Activated T-helper 17 cell treated with anti-CD3 and anti-CD28 coated beads, Interleukin-2, amount 50 U/mL, for 72 hours (primary cell): ENCODE data around the gene GSTM5. TPM values are rescaled to one million over a fixed set of nuclear protein-coding genes. Genes with fewer than 3 reads are reported as not detected.

Experiments
- ATAC-seq: fragments of 150-1000 bp; cut with Tn5 transposase; replicated peaks from 2 replicates; pipeline ENCODE4 v1.10.0; 2021; ENCODE audit warnings: mild to moderate bottlenecking, moderate library complexity
- H3K27ac Mint-ChIP-seq: one replicate; pipeline ENCODE4 v1.8.0; 2022; ENCODE audit warnings: mixed read lengths
- H3K27me3 Mint-ChIP-seq: one replicate; pipeline ENCODE4 v1.8.0; 2022; ENCODE audit warnings: mixed read lengths
- H3K36me3 Mint-ChIP-seq: one replicate; pipeline ENCODE4 v1.8.0; 2022; ENCODE audit warnings: low read depth, mild to moderate bottlenecking, mixed read lengths
- H3K4me1 Mint-ChIP-seq: one replicate; pipeline ENCODE4 v1.8.0; 2022; ENCODE audit warnings: mixed read lengths
- H3K4me3 Mint-ChIP-seq: one replicate; pipeline ENCODE4 v1.8.0; 2022; ENCODE audit warnings: mild to moderate bottlenecking, mixed read lengths
- H3K9me3 Mint-ChIP-seq: one replicate; pipeline ENCODE4 v1.8.0; 2022; ENCODE audit warnings: mixed read lengths
- total RNA-seq, 2 donors: library from RNA; stranded (reverse); gene quantifications; one replicate each; pipeline ENCODE4 v1.2.3, GENCODE V29; 2022

Gene GSTM5
- total RNA-seq, 2 donors from 2014 or later = not detected

- ATAC-seq = no peak
- H3K27ac Mint-ChIP-seq = no peak overlapping the region
- H3K4me1 Mint-ChIP-seq = no peaks in the 10 kb centered on the region
- no peaks in the 10 kb centered on the region for H3K36me3 Mint-ChIP-seq
- no peaks in the 10 kb centered on the region for H3K9me3 Mint-ChIP-seq
- H3K4me3 Mint-ChIP-seq = no peak overlapping the region
- peaks cover 28% of the 10 kb centered on the region for H3K27me3 Mint-ChIP-seq
Measured at GRCh38 chr1:109714661-109715372, 2.8 kb downstream of the GSTM5 start.

GRCh38 chr1:109716121-109716520 is 4.1 kb downstream of the GSTM5 start:
- ATAC-seq = no peak
- no peak overlapping the region for H3K27ac Mint-ChIP-seq
- H3K27me3 Mint-ChIP-seq = peaks cover 28% of the 10 kb centered on the region
- H3K9me3 Mint-ChIP-seq = no peaks in the 10 kb centered on the region
- no peak overlapping the region for H3K4me3 Mint-ChIP-seq
- no peaks in the 10 kb centered on the region for H3K36me3 Mint-ChIP-seq
- H3K4me1 Mint-ChIP-seq = no peaks in the 10 kb centered on the region

- no peak overlapping the region for H3K27ac Mint-ChIP-seq
- H3K27me3 Mint-ChIP-seq = peaks cover 28% of the 10 kb centered on the region
- H3K9me3 Mint-ChIP-seq = no peaks in the 10 kb centered on the region
- no peak overlapping the region for H3K4me3 Mint-ChIP-seq
- no peaks in the 10 kb centered on the region for H3K36me3 Mint-ChIP-seq
- H3K4me1 Mint-ChIP-seq = no peaks in the 10 kb centered on the region
- ATAC-seq = no peak
Measured at GRCh38 chr1:109716570-109717090, 4.6 kb downstream of the GSTM5 start.

GRCh38 chr1:109717729-109718128 is 5.7 kb downstream of the GSTM5 start:
- H3K27me3 Mint-ChIP-seq = peaks cover 28% of the 10 kb centered on the region
- ATAC-seq = no peak
- no peaks in the 10 kb centered on the region for H3K4me1 Mint-ChIP-seq
- no peak overlapping the region for H3K4me3 Mint-ChIP-seq
- no peaks in the 10 kb centered on the region for H3K9me3 Mint-ChIP-seq
- H3K27ac Mint-ChIP-seq = no peak overlapping the region
- H3K36me3 Mint-ChIP-seq = no peaks in the 10 kb centered on the region

- Mint-ChIP-seq H3K4me1 (no peaks in the 10 kb centered on the region), H3K27me3 (peaks cover 25% of the 10 kb centered on the region), H3K36me3 (no peaks in the 10 kb centered on the region), H3K9me3 (no peaks in the 10 kb centered on the region), H3K4me3 (no peak overlapping the region), H3K27ac (no peak overlapping the region)
- ATAC-seq = no peak
Measured at GRCh38 chr1:109718495-109718894, 6.4 kb downstream of the GSTM5 start.

GRCh38 chr1:109719337-109719837 is 7.3 kb downstream of the GSTM5 start:
- H3K27me3 Mint-ChIP-seq = peaks cover 16% of the 10 kb centered on the region
- H3K4me3 Mint-ChIP-seq = no peak overlapping the region
- H3K9me3 Mint-ChIP-seq = no peaks in the 10 kb centered on the region
- H3K36me3 Mint-ChIP-seq = no peaks in the 10 kb centered on the region
- no peak overlapping the region for H3K27ac Mint-ChIP-seq
- no peaks in the 10 kb centered on the region for H3K4me1 Mint-ChIP-seq
- ATAC-seq = peak; percentile 56

GRCh38 chr1:109721042-109721441 is 9.0 kb downstream of the GSTM5 start:
- Mint-ChIP-seq H3K36me3 (no peaks in the 10 kb centered on the region), H3K27ac (no peak overlapping the region), H3K27me3 (peaks cover 10% of the 10 kb centered on the region), H3K4me1 (no peaks in the 10 kb centered on the region), H3K4me3 (no peak overlapping the region), H3K9me3 (no peaks in the 10 kb centered on the region)
- no peak for ATAC-seq

GRCh38 chr1:109721971-109722370 is 9.9 kb downstream of the GSTM5 start:
- H3K4me1 Mint-ChIP-seq = no peaks in the 10 kb centered on the region
- no peak for ATAC-seq
- H3K9me3 Mint-ChIP-seq = no peaks in the 10 kb centered on the region
- no peaks in the 10 kb centered on the region for H3K36me3 Mint-ChIP-seq
- H3K27me3 Mint-ChIP-seq = peaks cover 10% of the 10 kb centered on the region
- no peak overlapping the region for H3K27ac Mint-ChIP-seq
- H3K4me3 Mint-ChIP-seq = no peak overlapping the region

GRCh38 chr1:109722908-109723691 is 11.0 kb downstream of the GSTM5 start:
- no peaks in the 10 kb centered on the region for H3K4me1 Mint-ChIP-seq
- H3K27ac Mint-ChIP-seq = no peak overlapping the region
- no peak overlapping the region for H3K4me3 Mint-ChIP-seq
- no peaks in the 10 kb centered on the region for H3K9me3 Mint-ChIP-seq
- no peak for ATAC-seq
- no peaks in the 10 kb centered on the region for H3K36me3 Mint-ChIP-seq
- H3K27me3 Mint-ChIP-seq = peaks cover 9% of the 10 kb centered on the region

GRCh38 chr1:109724933-109725332 is 12.9 kb downstream of the GSTM5 start:
- H3K4me1 Mint-ChIP-seq = no peaks in the 10 kb centered on the region
- no peak overlapping the region for H3K27ac Mint-ChIP-seq
- H3K36me3 Mint-ChIP-seq = no peaks in the 10 kb centered on the region
- H3K4me3 Mint-ChIP-seq = no peak overlapping the region
- peaks cover 12% of the 10 kb centered on the region for H3K27me3 Mint-ChIP-seq
- H3K9me3 Mint-ChIP-seq = no peaks in the 10 kb centered on the region
- no peak for ATAC-seq

GRCh38 chr1:109725510-109725909 is 13.5 kb downstream of the GSTM5 start:
- H3K27ac Mint-ChIP-seq = no peak overlapping the region
- H3K4me1 Mint-ChIP-seq = no peaks in the 10 kb centered on the region
- no peaks in the 10 kb centered on the region for H3K36me3 Mint-ChIP-seq
- ATAC-seq = no peak
- no peaks in the 10 kb centered on the region for H3K9me3 Mint-ChIP-seq
- H3K27me3 Mint-ChIP-seq = peaks cover 12% of the 10 kb centered on the region
- no peak overlapping the region for H3K4me3 Mint-ChIP-seq

GRCh38 chr1:109726007-109726406 is 14.0 kb downstream of the GSTM5 start:
- Mint-ChIP-seq H3K36me3 (no peaks in the 10 kb centered on the region), H3K9me3 (no peaks in the 10 kb centered on the region)

GRCh38 chr1:109726728-109727373 is 14.8 kb downstream of the GSTM5 start:
- H3K4me3 Mint-ChIP-seq = no peak overlapping the region
- no peak overlapping the region for H3K27ac Mint-ChIP-seq
- no peaks in the 10 kb centered on the region for H3K9me3 Mint-ChIP-seq
- ATAC-seq = no peak
- H3K4me1 Mint-ChIP-seq = no peaks in the 10 kb centered on the region
- H3K27me3 Mint-ChIP-seq = peaks cover 12% of the 10 kb centered on the region
- H3K36me3 Mint-ChIP-seq = no peaks in the 10 kb centered on the region

More at GRCh38 chr1:109726007-109726406, 14.0 kb downstream of the GSTM5 start:
- H3K4me1 Mint-ChIP-seq = no peaks in the 10 kb centered on the region
- H3K27me3 Mint-ChIP-seq = peaks cover 12% of the 10 kb centered on the region
- H3K27ac Mint-ChIP-seq = no peak overlapping the region
- no peak for ATAC-seq
- no peak overlapping the region for H3K4me3 Mint-ChIP-seq

- Mint-ChIP-seq H3K27me3 (peaks cover 12% of the 10 kb centered on the region), H3K36me3 (no peaks in the 10 kb centered on the region), H3K27ac (no peak overlapping the region), H3K4me3 (no peak overlapping the region), H3K9me3 (no peaks in the 10 kb centered on the region), H3K4me1 (no peaks in the 10 kb centered on the region)
- no peak for ATAC-seq
Measured at GRCh38 chr1:109728870-109729269, 16.8 kb downstream of the GSTM5 start.
